ENCODE results near the gene MUC4.
"Not testable (repeated sequence)": the region's sequence is repeated elsewhere in the genome, so short reads cannot be mapped to it uniquely, and the experiment has no call there.

The MUC4 gene

DNA sequence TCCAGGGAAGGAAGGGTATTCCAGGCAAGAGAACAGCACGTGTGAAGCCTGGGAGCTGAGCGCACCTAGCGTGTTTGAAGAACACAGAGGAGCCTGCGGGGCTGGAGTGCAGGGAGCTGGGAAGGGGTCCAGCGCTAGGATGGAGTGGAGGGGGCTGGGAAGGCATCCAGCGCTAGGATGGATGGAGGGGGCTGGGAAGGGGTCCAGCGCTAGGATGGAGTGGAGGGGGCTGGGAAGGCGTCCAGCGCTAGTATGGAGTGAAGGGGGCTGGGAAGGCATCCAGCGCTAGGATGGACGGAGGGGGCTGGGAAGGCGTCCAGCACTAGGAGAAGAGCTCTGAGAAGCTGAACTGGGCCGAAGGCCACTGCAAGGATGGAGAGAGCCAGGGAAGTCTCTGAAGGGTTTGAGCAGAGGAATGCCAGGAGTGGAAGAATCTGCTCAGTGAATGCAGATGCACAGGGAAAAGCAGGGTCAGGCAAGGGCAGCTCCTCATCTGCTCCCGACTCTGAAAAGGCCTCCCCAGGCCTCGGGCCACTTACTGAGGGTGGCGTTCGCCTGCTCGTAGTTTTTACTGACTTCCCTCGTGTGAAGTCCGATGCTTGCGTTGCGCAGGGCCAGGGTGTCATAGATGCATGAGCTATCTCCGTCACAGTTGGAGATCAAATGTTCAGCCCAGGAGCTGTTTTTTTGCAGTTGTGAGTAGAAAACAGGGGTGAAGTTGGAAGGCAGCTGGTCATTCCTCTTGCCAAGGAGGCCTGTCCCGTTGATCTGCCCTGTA, 51.2 kb downstream of the MUC4 start:
- no peak for DNase-seq

DNA sequence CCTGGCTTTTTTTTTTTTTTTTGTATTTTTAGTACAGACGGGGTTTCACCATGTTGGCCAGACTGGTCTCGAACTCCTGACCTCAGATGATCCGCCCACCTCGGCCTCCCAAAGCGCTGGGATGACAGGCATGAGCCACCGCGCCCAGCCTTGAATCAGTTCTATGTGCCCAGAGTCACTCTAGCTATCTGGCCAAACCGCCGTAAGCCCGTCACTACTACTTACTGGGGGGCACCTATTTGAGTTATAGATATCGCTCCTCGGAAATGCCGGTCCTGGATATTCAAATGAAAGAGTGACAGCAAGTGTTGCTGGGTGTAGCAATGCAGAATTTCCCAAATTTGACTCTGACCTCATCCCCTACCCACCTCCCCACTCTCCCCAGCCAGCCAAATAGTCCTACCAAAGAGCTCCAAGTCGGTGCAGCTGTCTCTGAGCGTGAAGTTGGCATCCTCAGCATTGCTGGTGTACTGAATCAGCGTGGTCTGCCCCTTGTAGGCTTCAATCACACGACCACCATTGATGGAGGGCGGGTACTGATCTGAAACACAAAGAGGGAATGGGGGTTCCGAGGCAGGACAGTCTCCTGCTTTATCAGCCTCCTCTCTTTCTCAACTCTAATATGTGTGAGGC, 52.9 kb downstream of the MUC4 start:
- DNase-seq, result no peak

DNA sequence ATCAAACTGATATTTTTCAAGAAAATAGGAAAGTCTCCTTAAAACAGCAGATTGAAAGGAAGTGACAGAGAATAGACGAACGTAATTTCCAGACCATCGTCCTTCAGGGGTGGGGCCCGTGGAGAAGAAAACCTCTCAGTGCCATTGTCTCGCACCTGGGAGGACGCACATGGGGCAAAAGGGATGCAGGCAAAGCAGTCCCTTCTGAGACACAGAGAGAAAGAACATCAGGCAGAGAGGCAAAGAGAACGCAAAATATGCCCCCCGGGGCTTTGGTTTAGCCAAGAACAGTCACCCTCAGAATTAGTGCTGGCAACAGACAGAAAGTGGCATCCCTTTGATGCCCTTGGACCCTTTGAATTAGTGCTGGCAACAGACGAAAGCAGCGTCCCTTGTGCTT, 53.9 kb downstream of the MUC4 start:
- DNase-seq, result no peak

DNA sequence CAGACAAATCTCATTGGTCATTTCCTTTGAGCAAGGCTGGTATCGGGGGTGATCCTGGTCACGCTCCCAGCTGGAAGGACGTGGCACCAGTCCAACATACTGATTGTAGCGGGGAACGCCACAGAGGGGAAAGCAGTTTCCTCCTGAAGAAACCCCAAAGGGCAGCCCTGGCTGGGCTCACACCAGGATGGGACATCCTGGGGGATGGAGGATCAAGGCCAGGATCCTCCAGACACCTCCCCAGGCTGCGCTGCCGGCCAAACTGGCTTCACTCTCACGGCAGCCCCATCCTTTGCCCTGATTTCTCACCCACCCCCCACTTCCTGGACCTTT, 54.3 kb downstream of the MUC4 start:
- DNase-seq, result no peak

DNA sequence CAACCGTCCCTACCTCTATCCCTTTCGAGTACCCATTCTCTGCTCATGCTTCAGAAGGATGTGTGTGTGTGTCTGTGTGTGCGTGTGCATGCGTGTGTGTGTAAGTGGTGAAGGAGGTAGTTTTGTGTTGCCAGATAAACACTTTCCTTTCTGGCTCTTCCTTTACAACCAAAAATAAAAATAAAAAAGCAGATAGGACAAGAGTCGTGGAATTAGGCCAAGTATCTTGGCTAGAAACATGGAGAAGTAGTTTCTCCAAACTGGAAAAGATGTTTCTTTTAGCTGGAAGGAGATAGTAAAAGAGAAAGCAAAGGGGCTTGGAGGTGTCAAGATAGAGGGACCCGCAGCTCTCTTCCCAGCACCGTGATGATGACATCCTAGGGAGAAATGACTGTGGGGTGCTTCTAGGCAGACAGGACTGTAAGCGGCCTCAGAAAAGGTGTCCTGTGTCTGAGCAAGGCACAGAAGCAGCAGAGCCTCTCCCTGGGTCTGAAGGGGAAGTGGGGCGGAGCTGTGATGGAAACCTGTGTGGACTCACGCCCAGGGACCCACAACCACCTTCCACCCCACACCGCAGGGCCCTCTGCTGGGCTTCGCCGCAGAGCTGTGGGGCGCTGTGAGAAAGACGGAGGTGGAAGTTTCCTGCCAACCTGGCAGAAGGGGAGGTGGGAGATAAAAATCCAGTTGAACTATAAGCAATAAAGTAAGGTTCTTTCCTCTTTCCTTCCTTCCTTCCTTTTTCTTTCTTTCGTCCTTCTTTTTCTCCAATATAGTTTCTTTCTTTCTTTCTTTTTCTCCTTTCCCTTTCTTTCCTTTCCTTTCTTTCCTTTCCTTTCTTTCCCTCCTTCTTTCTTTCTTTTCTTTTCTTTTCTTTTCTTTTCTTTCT, 55.7 kb downstream of the MUC4 start:
- no peak for DNase-seq

DNA sequence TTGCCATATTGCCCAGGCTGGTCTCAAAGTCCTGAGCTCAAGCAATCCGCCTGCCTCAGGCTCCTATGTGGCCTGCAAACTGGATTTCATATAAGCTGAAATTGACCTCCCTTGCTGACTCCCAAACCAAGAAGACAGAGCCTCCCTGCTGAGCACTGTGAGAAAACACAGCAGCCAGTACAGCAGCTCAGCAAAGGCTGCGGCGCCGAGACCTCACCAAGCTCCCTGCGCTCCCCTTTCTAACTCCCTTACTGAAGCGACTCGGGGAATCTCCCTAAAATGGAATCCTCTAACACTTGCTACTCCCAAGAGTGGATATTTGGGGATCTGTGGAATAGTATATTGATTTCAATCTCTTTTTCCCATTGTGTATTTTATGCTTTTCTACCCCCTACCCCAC, 56.3 kb downstream of the MUC4 start:
- DNase-seq, result no peak

DNA sequence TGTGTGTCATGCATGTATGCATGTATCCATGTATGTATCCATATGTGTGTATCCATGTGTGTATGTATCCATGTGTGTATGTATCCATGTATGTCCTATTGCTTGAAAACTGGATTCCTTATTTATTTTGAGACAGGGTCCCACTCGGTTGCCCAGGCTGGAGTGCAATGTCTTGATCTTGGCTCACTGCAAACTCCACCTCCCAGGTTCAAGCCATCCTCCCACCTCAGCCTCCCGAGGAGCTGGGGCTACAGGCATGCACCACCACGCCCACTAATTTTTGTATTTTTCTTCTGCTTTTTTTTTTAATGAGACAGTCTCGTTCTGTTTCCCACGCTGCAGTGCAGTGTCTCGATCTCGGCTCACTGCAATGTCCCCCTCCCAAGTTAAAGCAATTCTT, 56.8 kb downstream of the MUC4 start:
- no peak for DNase-seq

DNA sequence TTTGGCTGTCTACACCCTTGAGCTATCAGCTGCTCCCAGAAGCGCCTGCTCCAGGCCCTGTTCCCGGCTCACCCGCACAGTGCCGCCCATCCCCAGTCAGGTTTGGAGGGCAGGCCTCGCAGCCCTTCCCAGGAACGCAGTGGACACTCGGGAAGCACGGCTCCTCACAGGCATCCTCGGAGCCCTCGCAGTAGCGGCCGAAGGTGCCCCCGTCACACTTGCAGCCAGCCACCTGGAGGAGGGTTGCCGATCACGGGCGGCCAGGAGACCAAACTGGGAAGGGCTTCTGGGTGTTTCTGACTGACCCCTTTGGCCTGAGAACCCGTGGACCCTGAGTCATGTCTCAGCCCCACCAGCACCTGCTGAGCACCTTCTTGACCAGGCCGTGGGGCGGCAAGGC, 57.6 kb downstream of the MUC4 start:
- DNase-seq, result no peak

DNA sequence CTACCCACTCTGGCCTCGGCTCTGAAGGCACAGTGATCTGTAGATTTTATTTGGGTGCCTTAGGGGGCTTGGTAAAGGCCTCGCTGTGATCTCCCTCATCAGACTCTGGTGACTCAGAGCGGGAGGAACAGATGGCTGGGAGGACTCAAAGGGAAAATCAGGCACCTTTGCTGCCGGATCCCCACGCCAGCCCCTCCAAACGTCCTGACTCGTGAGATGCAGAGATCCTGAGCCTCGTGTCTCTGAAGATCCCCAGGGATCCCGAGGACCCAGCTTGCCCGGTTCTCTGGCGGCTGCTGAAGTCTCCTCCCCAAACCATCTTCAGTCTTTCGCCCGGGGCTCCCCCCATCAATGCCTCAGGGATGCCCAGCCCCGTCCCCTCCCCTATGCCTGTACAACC, 58.1 kb downstream of the MUC4 start:
- DNase-seq, result no peak

DNA sequence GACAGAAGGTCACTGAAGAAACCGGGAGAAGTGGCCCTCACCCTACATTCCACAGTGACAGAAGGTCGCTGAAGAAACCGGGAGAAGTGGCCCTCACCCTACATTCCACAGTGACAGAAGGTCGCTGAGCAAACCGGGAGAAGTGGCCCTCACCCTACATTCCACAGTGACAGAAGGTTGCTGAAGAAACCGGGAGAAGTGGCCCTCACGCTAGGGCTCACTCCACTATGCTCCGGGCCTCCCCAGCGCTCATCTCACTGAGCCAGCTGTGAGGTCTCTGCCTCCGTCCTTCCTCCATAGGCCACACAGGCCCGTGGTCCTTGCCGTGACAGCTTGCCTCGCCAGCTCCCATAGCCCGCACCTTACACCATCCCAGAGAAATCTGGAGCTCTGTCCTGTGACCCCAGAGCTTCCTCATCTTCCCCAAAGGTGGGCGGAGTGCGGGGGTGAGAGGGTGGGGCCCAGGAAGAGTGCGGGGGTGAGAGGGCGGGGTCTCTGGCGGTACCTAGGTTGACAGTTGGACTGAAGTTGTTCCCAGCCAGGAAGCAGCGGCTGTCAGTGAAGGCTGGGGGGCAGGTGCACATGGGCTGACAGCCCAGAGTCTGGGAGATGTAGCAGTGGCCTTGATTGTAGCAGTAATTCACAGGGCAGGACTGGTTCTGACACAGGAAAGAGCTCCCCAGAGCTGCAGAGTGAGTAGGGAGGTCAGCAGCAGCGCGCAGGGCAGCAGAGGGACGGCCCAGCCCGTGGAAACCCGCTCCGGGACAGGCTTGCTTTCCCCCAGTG, 59.0 kb downstream of the MUC4 start:
- DNase-seq, result no peak

DNA sequence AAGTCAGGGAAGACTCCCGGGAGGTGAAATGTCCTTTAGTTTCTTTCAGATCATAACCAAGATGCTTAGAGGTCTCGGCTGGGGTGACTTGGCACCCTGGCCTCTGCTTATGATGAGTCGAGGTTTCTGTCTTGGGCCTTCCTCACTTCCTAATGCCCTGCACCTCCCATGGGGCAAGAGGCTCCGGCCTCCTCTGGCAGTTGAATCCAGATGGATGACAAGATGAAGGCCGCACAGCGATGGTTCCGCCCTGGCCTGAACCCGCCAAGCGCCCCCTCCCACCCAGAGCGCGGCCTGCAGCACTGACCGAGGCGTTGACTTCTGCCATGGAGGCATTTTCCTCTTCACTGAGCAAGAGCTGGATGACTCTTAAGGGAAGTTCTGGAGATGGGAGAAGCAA, 59.7 kb downstream of the MUC4 start:
- no peak for DNase-seq

DNA sequence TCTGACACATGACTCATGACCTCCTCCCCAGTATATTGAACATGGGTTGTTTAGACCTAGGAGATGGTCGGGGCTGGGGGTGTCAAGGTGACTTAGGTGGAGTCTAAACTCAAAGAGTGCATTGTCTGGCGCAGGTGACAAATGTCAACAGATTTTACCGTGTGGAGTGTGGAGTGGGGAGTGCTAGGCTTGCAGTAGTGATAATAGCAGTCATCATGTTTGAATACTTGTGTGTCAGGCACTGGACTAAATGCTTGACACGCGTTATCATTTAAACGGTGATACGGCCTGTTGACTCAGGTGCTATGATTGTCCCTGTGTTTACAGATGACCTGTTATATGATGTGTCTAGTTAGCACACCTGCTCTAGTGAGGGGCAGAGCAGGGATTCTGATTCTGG, 60.2 kb downstream of the MUC4 start:
- DNase-seq, result no peak

DNA sequence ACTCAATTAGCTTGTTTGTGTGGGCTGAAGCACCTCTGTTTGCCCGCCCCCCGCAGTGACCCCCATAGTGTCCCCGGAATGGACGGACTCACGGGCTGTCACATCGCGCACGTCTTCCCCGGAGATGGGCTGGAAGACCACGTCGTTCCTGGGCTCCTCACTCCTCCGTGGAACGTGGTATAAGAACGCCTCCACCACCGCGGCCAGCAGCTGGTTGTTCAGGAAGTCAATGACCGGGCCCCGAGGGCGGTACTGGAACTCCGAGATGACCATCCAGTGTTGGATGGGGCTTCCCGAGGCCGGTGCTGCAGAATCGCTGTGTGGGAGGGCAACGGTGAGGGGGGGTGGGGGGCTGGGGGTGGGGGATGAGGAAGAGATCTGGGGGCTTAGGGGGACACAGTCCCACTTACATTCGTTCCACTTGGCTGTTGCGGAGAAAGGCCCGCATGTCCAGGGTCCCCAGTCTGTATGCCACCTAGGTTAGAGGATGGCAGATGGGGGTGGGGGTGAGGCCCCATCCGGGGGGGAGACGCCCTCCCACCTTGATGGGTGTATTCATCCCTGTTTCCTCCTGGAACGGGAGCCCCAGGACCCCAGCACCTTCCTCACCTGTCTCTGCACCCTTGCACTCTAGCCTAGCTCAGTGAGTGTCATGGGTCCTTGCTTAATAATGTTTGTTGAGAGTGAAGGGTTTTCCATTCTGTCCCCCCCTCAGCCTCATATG, 60.8 kb downstream of the MUC4 start:
- DNase-seq, result no peak

DNA sequence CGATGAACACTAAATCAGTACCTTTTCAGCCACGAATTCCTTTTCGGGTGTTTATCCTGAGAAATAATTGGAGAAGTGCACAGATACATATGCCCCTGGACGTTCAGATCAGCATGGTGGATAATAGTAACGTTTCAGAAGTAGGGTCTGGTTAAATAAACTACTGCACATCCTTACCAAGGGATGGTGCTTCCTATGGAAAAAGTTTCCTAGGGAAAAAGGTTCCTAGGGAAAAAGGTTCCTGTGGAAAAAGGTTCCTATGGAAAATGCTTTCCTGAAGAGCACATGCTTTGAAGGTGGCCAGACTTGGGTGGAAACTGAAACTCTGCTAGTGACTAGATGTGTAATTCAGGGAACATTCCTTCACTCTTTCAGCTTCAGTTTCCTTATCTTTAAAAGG, 62.6 kb downstream of the MUC4 start:
- DNase-seq, result not testable (repeated sequence)

DNA sequence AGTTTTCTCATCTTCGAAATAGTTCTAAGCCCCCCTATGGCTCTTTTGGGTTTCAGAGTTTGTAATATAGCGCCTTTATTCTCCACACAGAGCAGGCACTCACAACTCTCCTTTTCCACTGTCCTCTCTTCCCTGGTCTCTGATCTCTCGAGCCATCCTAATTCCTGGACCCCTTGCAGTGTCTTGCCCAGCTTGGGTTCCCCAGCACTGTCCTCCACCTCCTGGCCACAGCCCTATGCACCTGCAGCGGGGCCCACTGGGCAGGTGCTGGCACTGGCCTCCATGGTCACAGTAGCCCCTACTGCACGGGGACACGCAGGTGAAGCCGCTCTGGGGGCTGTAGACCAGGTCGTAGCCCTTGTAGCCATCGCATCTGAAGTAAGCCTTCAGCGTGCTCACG, 63.1 kb downstream of the MUC4 start:
- DNase-seq, result no peak

DNA sequence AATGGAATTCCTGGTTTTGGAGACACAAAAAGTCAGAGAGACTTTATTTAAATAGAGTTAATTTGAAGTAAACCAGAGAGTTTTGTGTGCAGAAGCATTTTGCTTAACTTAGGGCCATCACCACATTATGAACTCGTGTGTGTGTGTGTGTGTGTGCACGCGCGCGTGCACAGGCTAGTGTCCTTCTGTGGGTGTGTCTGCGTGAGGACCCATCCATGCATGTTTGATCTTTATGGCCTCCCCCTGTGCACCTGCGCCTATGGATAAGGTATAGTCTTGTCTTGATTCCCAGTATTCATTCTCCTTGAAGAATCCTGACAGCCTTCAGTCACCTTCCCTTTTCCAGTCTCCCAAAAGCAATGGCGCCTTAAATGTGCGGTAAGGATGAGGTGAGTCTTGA, 65.0 kb downstream of the MUC4 start:
- DNase-seq, result no peak

DNA sequence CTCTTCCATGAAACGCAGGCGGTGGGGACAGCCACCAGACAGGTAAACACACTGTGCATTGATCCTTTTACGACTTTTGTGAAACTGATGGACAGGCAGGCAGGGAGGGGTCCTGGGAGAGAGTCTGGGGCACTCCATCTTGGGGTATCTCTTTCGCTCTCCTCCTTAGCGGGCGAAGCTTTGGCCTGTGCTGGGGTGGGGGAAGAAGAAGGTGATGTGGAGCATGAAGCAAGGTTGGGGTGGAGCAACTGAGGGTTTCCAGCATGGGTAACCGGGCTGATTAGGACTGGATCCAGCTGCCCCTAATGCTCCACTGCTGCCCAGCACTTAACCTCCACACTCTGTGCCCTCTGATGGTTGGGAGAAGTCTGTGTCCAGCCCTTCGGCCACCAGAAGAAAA, 65.4 kb downstream of the MUC4 start:
- no peak for DNase-seq

DNA sequence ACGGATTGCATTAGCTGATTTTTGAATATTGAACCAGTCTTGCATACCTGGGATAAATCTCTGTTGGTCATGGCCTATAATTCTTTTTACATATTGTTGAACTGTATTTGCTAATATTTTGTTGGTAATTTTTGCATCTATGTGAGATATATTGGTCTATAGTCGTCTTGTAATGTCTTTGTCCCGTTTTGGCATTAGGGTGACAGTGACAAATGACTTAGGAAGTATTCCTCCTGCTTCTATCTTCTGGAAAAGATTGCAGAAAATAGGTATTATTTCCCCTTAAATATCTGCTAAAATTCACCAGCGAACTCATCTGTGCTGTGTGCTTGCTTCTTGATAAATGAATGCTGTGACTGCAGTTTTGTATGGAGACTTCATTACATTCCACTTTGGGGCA, 67.3 kb downstream of the MUC4 start:
- no peak for DNase-seq

DNA sequence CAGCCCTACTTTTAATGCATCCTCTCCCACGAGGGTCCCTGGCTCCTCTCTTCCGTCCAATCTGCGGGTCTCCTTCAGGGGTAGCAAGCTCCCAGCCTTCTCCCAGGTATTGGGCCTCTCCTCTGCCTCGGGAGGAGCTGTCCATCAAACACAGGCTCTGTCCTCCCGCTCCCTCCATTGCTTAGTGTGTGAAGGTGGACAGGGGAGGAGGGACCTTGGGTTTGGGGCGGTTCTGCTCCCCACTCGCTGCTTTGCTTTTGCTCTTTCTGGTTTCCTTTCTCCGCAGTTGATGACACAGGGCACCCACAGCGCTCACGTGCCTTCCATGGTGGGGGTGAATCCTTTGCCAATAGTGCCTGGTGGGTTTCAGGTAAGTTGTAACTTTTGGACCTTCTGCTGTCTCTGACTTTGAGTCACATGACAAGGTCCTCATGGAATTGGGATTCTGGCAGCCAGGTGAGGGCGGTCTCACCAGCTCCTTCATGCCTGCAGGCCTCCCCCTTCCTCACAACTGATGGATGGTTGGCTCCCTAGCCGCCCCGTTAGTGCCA, 72.1 kb downstream of the MUC4 start:
- DNase-seq, result no peak

DNA sequence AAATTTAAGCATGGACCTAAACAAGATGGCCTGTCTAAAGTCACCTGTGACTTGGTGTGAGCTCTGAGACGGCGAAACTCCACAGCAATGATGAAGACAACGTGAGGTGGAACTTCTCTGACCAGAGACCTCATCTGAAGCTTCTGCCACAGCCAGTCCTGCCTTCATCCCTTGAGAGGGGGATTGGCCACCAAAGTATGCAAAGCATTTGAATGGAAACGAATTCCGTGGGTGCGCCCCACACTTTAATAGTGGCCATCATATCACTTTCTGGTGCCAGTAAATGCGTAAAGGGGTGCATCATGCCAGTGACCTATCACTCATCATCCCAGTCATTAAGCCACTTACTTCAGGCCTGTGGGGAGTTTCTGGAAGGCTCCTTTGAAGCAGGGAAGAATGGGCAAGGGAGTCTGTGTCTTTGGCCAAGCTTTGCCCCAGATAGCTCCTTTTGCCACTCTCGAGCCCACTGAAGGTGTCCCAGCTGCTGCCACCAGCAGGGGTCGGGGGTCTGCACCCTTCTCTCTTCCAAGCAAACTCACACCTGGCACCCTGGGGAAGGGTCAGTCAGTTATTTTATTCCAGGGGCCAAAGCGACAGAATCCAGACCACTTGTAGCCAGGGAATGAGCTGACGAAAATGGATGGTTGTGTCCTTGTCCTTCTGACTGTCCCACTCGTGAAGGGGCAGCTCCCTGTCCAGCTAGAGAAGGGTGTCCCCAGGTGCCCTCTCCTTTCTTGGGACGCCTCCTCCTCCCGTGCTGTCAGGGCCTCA, 73.3 kb downstream of the MUC4 start:
- DNase-seq, result no peak

DNA sequence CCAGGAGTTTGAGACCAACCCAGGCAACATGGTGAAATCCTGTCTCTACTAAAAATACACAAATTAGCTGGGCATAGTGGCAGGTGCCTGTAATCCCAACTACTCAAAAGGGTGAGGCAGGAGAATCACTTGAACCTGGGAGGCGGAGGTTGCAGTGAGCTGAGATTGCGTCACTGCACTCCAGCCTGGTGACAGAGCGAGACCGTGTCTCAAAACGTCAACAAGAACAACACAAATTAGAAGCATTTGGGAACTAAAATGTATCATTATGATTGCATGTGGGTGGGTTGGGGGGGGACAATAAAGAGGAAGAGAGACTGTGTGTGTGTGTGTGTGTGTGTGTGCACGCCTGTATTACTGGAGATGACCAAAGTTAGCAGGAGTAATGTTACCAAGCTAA, 73.9 kb downstream of the MUC4 start:
- not testable (repeated sequence) for DNase-seq

Data from GF-D8 (cell line).